ENCODE measurements around the gene MGAT4A. TPM values are rescaled to one million over a fixed set of nuclear protein-coding genes. Genes with fewer than 3 reads are reported as not detected.

The MGAT4A gene
- total RNA-seq, 4 donors from 2014 or later = 52.8 to 243 (median 175) TPM

DNA sequence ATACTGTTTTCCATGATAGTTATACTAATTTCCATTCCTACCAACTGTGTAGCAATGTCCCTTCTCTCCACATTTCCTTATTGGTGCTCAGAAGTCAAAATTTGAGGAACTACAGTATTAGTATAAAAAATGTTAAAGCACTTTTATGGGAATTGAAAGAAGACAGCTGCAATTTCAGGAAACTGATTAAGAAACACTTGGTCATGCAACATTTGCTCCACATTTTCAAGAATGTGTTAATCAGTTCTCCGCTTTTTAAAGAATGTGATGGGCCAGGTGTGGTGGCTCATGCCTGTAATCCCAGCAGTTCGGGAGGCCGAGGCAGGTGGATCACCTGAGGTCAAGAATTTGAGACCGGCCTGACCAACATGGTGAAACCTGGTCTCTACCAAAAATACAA is 33.6 kb upstream of the MGAT4A start:
- H3K27me3 ChIP-seq = no peaks in the 10 kb centered on the region
- H3K36me3 ChIP-seq = no peaks in the 10 kb centered on the region
- H3K9me3 ChIP-seq = no peaks in the 10 kb centered on the region
- no peak overlapping the region for H3K4me3 ChIP-seq
- peaks cover 4 to 43% (median 10%) of the 10 kb centered on the region in 4 donors for H3K4me1 ChIP-seq
- TF ChIP-seq, protein P1, sequence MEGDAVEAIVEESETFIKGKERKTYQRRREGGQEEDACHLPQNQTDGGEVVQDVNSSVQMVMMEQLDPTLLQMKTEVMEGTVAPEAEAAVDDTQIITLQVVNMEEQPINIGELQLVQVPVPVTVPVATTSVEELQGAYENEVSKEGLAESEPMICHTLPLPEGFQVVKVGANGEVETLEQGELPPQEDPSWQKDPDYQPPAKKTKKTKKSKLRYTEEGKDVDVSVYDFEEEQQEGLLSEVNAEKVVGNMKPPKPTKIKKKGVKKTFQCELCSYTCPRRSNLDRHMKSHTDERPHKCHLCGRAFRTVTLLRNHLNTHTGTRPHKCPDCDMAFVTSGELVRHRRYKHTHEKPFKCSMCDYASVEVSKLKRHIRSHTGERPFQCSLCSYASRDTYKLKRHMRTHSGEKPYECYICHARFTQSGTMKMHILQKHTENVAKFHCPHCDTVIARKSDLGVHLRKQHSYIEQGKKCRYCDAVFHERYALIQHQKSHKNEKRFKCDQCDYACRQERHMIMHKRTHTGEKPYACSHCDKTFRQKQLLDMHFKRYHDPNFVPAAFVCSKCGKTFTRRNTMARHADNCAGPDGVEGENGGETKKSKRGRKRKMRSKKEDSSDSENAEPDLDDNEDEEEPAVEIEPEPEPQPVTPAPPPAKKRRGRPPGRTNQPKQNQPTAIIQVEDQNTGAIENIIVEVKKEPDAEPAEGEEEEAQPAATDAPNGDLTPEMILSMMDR (IDR thresholded peaks at IDR 0.05) = no peak
- no peak for TF ChIP-seq POLR2A (IDR thresholded peaks at IDR 0.05)
- H3K27ac ChIP-seq = no peak overlapping the region
- no peak for DNase-seq

- Histone ChIP-seq H3K27me3 (no peaks in the 10 kb centered on the region), H3K4me3 (no peak overlapping the region), H3K9me3 (no peaks in the 10 kb centered on the region), H3K4me1 (peaks cover 0 to 32% (median 13%) of the 10 kb centered on the region in 4 donors), H3K36me3 (no peaks in the 10 kb centered on the region), H3K27ac (no peak overlapping the region)
- TF ChIP-seq POLR2A (IDR thresholded peaks at IDR 0.05) = no peak
- TF ChIP-seq, protein P1 (IDR thresholded peaks at IDR 0.05) = no peak
- no peak for DNase-seq
These were observed 32.4 kb upstream of the MGAT4A start for GRCh38 chr2:98763209-98763951.

- H3K4me1 ChIP-seq = peaks cover 0 to 31% (median 19%) of the 10 kb centered on the region in 4 donors
- H3K9me3 ChIP-seq = no peaks in the 10 kb centered on the region
- TF ChIP-seq, protein P1 (IDR thresholded peaks at IDR 0.05) = no peak
- no peak for TF ChIP-seq POLR2A (IDR thresholded peaks at IDR 0.05)
- peak overlapping the region in 3 of 4 donors; percentile 3 to 75 (median 42) for H3K27ac ChIP-seq
- H3K36me3 ChIP-seq = no peaks in the 10 kb centered on the region
- H3K27me3 ChIP-seq = no peaks in the 10 kb centered on the region
- no peak for DNase-seq
- no peak overlapping the region for H3K4me3 ChIP-seq
These were observed 31.0 kb upstream of the MGAT4A start for GRCh38 chr2:98761909-98762308.

DNA sequence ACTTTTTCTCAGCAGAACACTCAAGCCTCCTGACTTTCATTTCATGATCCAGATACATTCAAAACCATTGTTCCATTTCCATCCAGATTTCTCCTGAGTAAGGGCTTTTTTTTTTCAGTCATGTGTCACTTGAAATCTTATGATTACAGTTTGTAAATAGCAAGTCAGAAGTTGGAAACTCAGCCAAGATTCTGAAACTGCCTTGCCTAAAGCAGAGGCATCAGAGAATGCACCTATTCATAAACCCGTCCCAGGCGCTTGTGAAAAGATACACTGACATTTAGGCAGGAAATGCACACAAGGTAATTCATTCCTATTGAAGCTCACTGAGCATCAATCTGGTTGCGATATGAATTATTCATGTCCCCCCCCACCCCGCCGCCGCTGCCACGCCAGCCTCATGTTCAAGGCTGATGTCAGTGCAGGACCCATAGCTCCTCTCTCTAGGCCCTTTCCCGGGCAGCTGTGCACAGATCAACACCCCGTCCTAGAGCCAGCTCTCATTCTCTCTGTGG is 30.4 kb upstream of the MGAT4A start:
- Histone ChIP-seq H3K27me3 (no peaks in the 10 kb centered on the region), H3K4me3 (no peak overlapping the region), H3K9me3 (no peaks in the 10 kb centered on the region), H3K27ac (peak overlapping the region in 3 of 4 donors; percentile 3 to 75 (median 42)), H3K4me1 (peaks cover 0 to 26% (median 19%) of the 10 kb centered on the region in 4 donors), H3K36me3 (no peaks in the 10 kb centered on the region)
- peak in 2 of 3 donors; percentile 43 to 53 for DNase-seq
- no peak for TF ChIP-seq POLR2A (IDR thresholded peaks at IDR 0.05)
- TF ChIP-seq, protein P1 (IDR thresholded peaks at IDR 0.05) = no peak

DNA sequence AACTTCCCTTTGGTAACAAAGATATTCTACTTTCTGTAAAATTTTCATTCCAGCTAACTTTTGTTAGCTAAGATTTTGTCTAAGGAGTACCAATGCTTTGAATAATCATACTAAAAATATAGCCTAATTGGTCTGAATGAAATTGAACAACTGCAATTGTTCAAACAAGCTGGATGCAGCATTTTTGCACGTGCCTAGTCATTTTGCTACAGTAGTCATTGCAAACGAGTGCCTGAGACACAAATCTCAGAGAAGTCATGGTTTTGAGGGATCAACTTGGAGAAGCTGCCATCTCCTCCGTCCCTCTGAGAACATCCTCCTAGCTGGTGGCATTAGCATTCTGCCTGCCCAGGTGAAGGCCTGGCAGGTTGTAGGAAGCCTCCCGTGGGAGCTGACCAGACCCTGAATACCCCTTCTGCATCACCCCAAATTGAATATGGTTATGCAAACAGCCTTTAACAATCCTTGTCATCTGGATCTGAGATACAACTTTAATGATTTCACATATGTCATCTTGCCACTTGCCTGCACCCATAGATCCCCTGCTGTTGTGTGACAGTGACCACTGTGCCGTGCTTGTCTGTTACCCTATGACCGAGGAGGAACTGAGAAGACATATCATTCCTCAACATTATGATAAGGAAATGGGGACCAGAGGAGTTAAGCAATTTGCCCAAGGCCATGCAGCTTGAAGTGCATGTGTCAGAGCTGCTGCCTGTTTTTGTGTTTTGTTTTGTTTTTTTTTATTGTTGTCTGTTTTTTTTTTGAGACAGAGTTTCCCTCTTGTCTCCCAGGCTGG is 29.1 kb upstream of the MGAT4A start:
- Histone ChIP-seq H3K4me1 (peaks cover 0 to 16% (median 14%) of the 10 kb centered on the region in 4 donors), H3K27me3 (no peaks in the 10 kb centered on the region), H3K4me3 (no peak overlapping the region), H3K9me3 (no peaks in the 10 kb centered on the region), H3K27ac (peak overlapping the region in 3 of 4 donors; percentile 38 to 75 (median 46)), H3K36me3 (no peaks in the 10 kb centered on the region)
- DNase-seq = peak in 2 of 3 donors; percentile 32 to 47
- no peak for TF ChIP-seq POLR2A (IDR thresholded peaks at IDR 0.05)
- TF ChIP-seq, protein P1 (IDR thresholded peaks at IDR 0.05) = no peak
